Measurements from ENCODE around the gene NCDN. TPM values are rescaled to one million over a fixed set of nuclear protein-coding genes. Genes with fewer than 3 reads are reported as not detected.

Gene NCDN
- total and polyA plus RNA-seq, 4 donors, result 8.8 to 31.5 (median 14.6) TPM

GRCh38 chr1:35600593-35600992 lies 43.0 kb downstream of the NCDN start:
- peaks cover 15 to 29% (median 18%) of the 10 kb centered on the region in 4 donors for H3K36me3 ChIP-seq (ENCODE audit: control insufficient read depth in 4 of 4, insufficient read depth in 4 of 4, low read length in 4 of 4)
- WGBS, 2 donors, result 94 to 96% methylated on average over 3 of the region's 3 CpGs

GRCh38 chr1:35603468-35603867 lies 45.9 kb downstream of the NCDN start:
- H3K27me3 ChIP-seq (ENCODE audit: control insufficient read depth in 3 of 3, insufficient read depth in 3 of 3, low read length in 2 of 3), result no peaks in the 10 kb centered on the region
- TF ChIP-seq CTCF (IDR thresholded peaks at IDR 0.05; ENCODE audit: control extremely low read depth, extremely low read depth), result no peak
- H3K4me1 ChIP-seq (ENCODE audit: control insufficient read depth in 5 of 5, insufficient read depth in 5 of 5, low read length in 5 of 5), result no peaks in the 10 kb centered on the region
- H3K9ac ChIP-seq (ENCODE audit: insufficient read depth in 1 of 2, low read length in 2 of 2), result no peak overlapping the region
- DNase-seq, result no peak
- WGBS, 2 donors, result 84 to 94% methylated on average over 3 of the region's 3 CpGs
- no peaks in the 10 kb centered on the region for H3K9me3 ChIP-seq (ENCODE audit: control insufficient read depth in 4 of 4, insufficient read depth in 3 of 4, low read length in 3 of 4)
- H3K4me3 ChIP-seq, result no peak overlapping the region
- H3K27ac ChIP-seq (ENCODE audit: low read depth in 1 of 2, low read length in 1 of 2), result no peak overlapping the region
- no peak for ATAC-seq (ENCODE audit: insufficient read depth, low FRiP score)
- H3K36me3 ChIP-seq (ENCODE audit: control insufficient read depth in 4 of 4, insufficient read depth in 4 of 4, low read length in 4 of 4), result peaks cover 21 to 43% (median 33%) of the 10 kb centered on the region in 4 donors

More at GRCh38 chr1:35600593-35600992, 43.0 kb downstream of the NCDN start:
- ATAC-seq (ENCODE audit: insufficient read depth, low FRiP score), result no peak
- Histone ChIP-seq H3K27me3 (ENCODE audit: control insufficient read depth in 3 of 3, insufficient read depth in 3 of 3, low read length in 2 of 3) (no peaks in the 10 kb centered on the region), H3K4me3 (no peak overlapping the region), H3K9ac (ENCODE audit: insufficient read depth in 1 of 2, low read length in 2 of 2) (no peak overlapping the region), H3K27ac (ENCODE audit: low read depth in 1 of 2, low read length in 1 of 2) (no peak overlapping the region), H3K9me3 (ENCODE audit: control insufficient read depth in 4 of 4, insufficient read depth in 3 of 4, low read length in 3 of 4) (no peaks in the 10 kb centered on the region), H3K4me1 (ENCODE audit: control insufficient read depth in 5 of 5, insufficient read depth in 5 of 5, low read length in 5 of 5) (no peaks in the 10 kb centered on the region)
- TF ChIP-seq CTCF (IDR thresholded peaks at IDR 0.05; ENCODE audit: control extremely low read depth, extremely low read depth), result no peak
- DNase-seq, result no peak

- TF ChIP-seq CTCF (IDR thresholded peaks at IDR 0.05; ENCODE audit: control extremely low read depth, extremely low read depth), result no peak
- H3K27me3 ChIP-seq (ENCODE audit: control insufficient read depth in 3 of 3, insufficient read depth in 3 of 3, low read length in 2 of 3), result no peaks in the 10 kb centered on the region
- DNase-seq (no peak), ATAC-seq (ENCODE audit: insufficient read depth, low FRiP score) (no peak)
- H3K36me3 ChIP-seq (ENCODE audit: control insufficient read depth in 4 of 4, insufficient read depth in 4 of 4, low read length in 4 of 4), result peaks cover 22 to 45% (median 35%) of the 10 kb centered on the region in 4 donors
- no peaks in the 10 kb centered on the region for H3K4me1 ChIP-seq (ENCODE audit: control insufficient read depth in 5 of 5, insufficient read depth in 5 of 5, low read length in 5 of 5)
- H3K9ac ChIP-seq (ENCODE audit: insufficient read depth in 1 of 2, low read length in 2 of 2), result no peak overlapping the region
- H3K9me3 ChIP-seq (ENCODE audit: control insufficient read depth in 4 of 4, insufficient read depth in 3 of 4, low read length in 3 of 4), result no peaks in the 10 kb centered on the region
- WGBS, 2 donors, result 85 to 90% methylated on average over 4 of the region's 4 CpGs
- no peak overlapping the region for H3K4me3 ChIP-seq
- H3K27ac ChIP-seq (ENCODE audit: low read depth in 1 of 2, low read length in 1 of 2), result no peak overlapping the region
Observed at GRCh38 chr1:35603941-35604340, 46.3 kb downstream of the NCDN start.

Measured in lung (tissue), 12 donors.